ENCODE data around the gene MAU2.
A peak's percentile ranks its signal among the peaks of the same experiment; 100 is the strongest.

Gene MAU2

GRCh38 chr19:19407633-19407930, 87.0 kb downstream of the MAU2 start:
- Histone ChIP-seq H3K9ac (ENCODE audit: low read length) (no peak overlapping the region), H3K4me3 (ENCODE audit: low read depth in 1 of 2, low read length in 2 of 2) (peak overlapping the region in 1 of 2 donors; percentile 79), H3K4me1 (ENCODE audit: insufficient read depth, low read length) (peaks cover 32% of the 10 kb centered on the region), H3K27ac (ENCODE audit: low read depth, low read length) (no peak overlapping the region), H3K36me3 (ENCODE audit: insufficient read depth, low read length) (no peaks in the 10 kb centered on the region), H3K9me3 (ENCODE audit: low read length) (no peaks in the 10 kb centered on the region), H3K27me3 (ENCODE audit: control insufficient read depth in 1 of 2, insufficient read depth in 2 of 2, low read length in 2 of 2) (no peaks in the 10 kb centered on the region)

Data from muscle layer of colon (tissue), 2 donors.